WERI-Rb-1 (cell line): Measurements from ENCODE around the gene C5orf47.

Source experiments
- DNase-seq: peaks from one replicate; pipeline ENCODE4 v3.0.0-alpha.2; 2020
- H3K27ac ChIP-seq: fragments of 250-450 bp; sonication (Bioruptor Pico); 2 replicates; pipeline ENCODE4 v1.5.1; 2020; ENCODE audit warnings: mild to moderate bottlenecking, moderate library complexity
- H3K27me3 ChIP-seq: fragments of 250-450 bp; sonication (Bioruptor Pico); 2 replicates; pipeline ENCODE4 v1.5.1; 2021; ENCODE audit warnings: mild to moderate bottlenecking, low read depth, moderate library complexity; ENCODE audit not compliant: insufficient read depth, severe bottlenecking
- H3K36me3 ChIP-seq: fragments of 250-450 bp; sonication (Bioruptor Pico); 2 replicates; pipeline ENCODE4 v1.5.1; 2020; ENCODE audit warnings: mild to moderate bottlenecking, moderate library complexity
- H3K4me3 ChIP-seq: 2 replicates; pipeline ENCODE4 v1.5.1; 2011; ENCODE audit warnings: low read depth, mild to moderate bottlenecking, control low read depth, low read length
- H3K9me3 ChIP-seq: fragments of 250-450 bp; sonication (Bioruptor Pico); 2 replicates; pipeline ENCODE4 v1.5.1; 2021; ENCODE audit warnings: mild to moderate bottlenecking, moderate library complexity; ENCODE audit not compliant: severe bottlenecking
- CTCF ChIP-seq: IDR thresholded peaks from 2 replicates; pipeline ENCODE4 v1.5.1; 2011; ENCODE audit warnings: low read depth, mild to moderate bottlenecking, control low read depth, inconsistent platforms, low read length

The C5orf47 gene

GRCh38 chr5:173964506-173964905 lies 24.5 kb upstream of the C5orf47 start:
- H3K27me3 ChIP-seq: no peaks in the 10 kb centered on the region
- H3K27ac ChIP-seq: no peak overlapping the region
- no peak for DNase-seq
- no peaks in the 10 kb centered on the region for H3K36me3 ChIP-seq
- H3K9me3 ChIP-seq: no peaks in the 10 kb centered on the region
- H3K4me3 ChIP-seq: no peak overlapping the region
- TF ChIP-seq CTCF: no peak

GRCh38 chr5:173967241-173967640 lies 21.7 kb upstream of the C5orf47 start:
- Histone ChIP-seq H3K27ac (no peak overlapping the region), H3K9me3 (no peaks in the 10 kb centered on the region), H3K4me3 (no peak overlapping the region), H3K27me3 (no peaks in the 10 kb centered on the region), H3K36me3 (no peaks in the 10 kb centered on the region)
- no peak for DNase-seq
- TF ChIP-seq CTCF: no peak

- no peaks in the 10 kb centered on the region for H3K9me3 ChIP-seq
- no peaks in the 10 kb centered on the region for H3K36me3 ChIP-seq
- no peak for TF ChIP-seq CTCF
- no peak overlapping the region for H3K27ac ChIP-seq
- H3K4me3 ChIP-seq: no peak overlapping the region
- no peak for DNase-seq
- no peaks in the 10 kb centered on the region for H3K27me3 ChIP-seq
Observed at GRCh38 chr5:173968154-173968797, 20.7 kb upstream of the C5orf47 start.

GRCh38 chr5:173969167-173970049 lies 19.6 kb upstream of the C5orf47 start:
- no peaks in the 10 kb centered on the region for H3K27me3 ChIP-seq
- DNase-seq: peak; percentile 60
- no peak for TF ChIP-seq CTCF
- no peaks in the 10 kb centered on the region for H3K9me3 ChIP-seq
- H3K4me3 ChIP-seq: no peak overlapping the region
- peak overlapping the region; percentile 8 for H3K27ac ChIP-seq
- no peaks in the 10 kb centered on the region for H3K36me3 ChIP-seq

- H3K27ac ChIP-seq: no peak overlapping the region
- no peaks in the 10 kb centered on the region for H3K9me3 ChIP-seq
- DNase-seq: no peak
- no peaks in the 10 kb centered on the region for H3K36me3 ChIP-seq
- no peak for TF ChIP-seq CTCF
- no peak overlapping the region for H3K4me3 ChIP-seq
- H3K27me3 ChIP-seq: no peaks in the 10 kb centered on the region
Observed at GRCh38 chr5:173970878-173971650, 17.9 kb upstream of the C5orf47 start.
